PC-9 (cell line): Measurements from ENCODE around the gene CTTNBP2.

Source experiments
- EZH2 ChIP-seq: fragments of 200-600 bp; sonication (generic); IDR thresholded peaks from 2 replicates; pipeline ENCODE4 v1.8.0; 2017; ENCODE audit warnings: antibody characterized with exemption, low read depth
- TF ChIP-seq, protein P1 (sequence below): fragments of 200-600 bp; sonication (generic); conservative IDR thresholded peaks from 2 replicates; pipeline ENCODE4 v1.6.1; 2017; ENCODE audit warnings: mixed run types, antibody characterized with exemption, mild to moderate bottlenecking, moderate library complexity

DNA sequence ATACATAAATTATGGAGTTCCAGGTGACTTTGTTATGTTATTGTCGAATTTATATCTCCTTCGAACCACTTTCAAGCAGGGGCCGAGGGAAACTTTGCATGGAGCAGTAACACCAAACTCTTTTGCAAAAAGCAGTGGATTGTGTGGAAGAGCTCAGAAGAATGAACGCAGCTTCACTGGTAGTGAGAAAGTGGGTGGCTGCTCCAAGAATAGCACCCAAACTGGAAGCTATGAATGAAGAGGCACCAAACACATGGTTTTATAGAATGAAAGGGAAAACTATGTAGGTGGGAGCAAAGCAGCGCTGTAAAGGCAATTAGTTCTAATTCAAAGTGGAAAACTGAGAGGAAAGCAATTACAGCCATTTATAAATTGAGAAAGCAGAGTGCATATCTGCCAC is 67.2 kb downstream of the CTTNBP2 start:
- TF ChIP-seq, protein P1, sequence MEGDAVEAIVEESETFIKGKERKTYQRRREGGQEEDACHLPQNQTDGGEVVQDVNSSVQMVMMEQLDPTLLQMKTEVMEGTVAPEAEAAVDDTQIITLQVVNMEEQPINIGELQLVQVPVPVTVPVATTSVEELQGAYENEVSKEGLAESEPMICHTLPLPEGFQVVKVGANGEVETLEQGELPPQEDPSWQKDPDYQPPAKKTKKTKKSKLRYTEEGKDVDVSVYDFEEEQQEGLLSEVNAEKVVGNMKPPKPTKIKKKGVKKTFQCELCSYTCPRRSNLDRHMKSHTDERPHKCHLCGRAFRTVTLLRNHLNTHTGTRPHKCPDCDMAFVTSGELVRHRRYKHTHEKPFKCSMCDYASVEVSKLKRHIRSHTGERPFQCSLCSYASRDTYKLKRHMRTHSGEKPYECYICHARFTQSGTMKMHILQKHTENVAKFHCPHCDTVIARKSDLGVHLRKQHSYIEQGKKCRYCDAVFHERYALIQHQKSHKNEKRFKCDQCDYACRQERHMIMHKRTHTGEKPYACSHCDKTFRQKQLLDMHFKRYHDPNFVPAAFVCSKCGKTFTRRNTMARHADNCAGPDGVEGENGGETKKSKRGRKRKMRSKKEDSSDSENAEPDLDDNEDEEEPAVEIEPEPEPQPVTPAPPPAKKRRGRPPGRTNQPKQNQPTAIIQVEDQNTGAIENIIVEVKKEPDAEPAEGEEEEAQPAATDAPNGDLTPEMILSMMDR: no peak
- no peak for TF ChIP-seq EZH2
